ENCODE results near the gene STK11IP.

DNA sequence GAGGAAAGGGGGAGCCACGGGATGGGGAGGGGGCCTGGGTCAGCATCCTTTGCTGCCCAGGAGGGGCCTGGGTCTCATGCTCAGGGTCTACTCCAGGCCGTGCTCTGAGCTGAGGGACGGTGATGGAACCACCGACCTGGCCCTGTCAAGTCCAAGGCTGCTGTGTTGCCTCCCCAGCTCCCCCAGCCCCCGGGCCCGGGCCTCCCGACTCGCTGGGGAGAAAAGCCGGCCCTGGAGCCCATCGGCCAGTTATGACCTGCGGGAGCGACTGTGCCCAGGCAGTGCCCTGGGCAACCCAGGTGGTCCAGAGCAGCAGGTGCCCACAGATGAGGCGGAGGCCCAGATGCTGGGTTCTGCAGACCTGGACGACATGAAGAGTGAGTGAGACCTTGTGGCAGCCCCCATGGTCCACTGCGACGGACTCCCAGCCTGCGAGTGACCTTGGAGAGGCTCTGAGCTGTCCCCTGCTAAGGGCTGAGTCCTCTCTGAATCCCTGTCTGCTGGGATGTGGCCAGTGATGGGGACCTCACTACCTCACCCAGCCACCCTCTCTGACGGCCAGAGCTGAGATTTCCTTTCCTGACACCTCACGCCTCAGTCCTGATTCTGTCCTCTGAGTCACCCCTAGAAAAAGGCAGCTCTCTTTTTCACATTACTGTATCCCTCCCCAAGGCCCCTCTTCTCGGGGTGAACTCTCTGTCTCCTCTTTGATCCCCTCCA, 32.5 kb downstream of the STK11IP start:
- no peak for TF ChIP-seq ZNF274 (IDR thresholded peaks at IDR 0.05; ENCODE audit: low read depth, low read length)
- TF ChIP-seq YY1 (IDR thresholded peaks at IDR 0.05; ENCODE audit: insufficient read depth, insufficient read length): no peak
- no peak for TF ChIP-seq SUZ12 (IDR thresholded peaks at IDR 0.05; ENCODE audit: extremely low read depth, insufficient read depth, insufficient read length)

Data from NT2/D1 (cell line).